ENCODE data around the gene SARDH. TPM values are rescaled to one million over a fixed set of nuclear protein-coding genes. Genes with fewer than 3 reads are reported as not detected.

The SARDH gene
- total and polyA plus RNA-seq, 2 of the 8 experiments (the other 6 are each of a cell fraction or from before 2014, with no cell fraction given), result 6.4 to 7.4 TPM

DNA sequence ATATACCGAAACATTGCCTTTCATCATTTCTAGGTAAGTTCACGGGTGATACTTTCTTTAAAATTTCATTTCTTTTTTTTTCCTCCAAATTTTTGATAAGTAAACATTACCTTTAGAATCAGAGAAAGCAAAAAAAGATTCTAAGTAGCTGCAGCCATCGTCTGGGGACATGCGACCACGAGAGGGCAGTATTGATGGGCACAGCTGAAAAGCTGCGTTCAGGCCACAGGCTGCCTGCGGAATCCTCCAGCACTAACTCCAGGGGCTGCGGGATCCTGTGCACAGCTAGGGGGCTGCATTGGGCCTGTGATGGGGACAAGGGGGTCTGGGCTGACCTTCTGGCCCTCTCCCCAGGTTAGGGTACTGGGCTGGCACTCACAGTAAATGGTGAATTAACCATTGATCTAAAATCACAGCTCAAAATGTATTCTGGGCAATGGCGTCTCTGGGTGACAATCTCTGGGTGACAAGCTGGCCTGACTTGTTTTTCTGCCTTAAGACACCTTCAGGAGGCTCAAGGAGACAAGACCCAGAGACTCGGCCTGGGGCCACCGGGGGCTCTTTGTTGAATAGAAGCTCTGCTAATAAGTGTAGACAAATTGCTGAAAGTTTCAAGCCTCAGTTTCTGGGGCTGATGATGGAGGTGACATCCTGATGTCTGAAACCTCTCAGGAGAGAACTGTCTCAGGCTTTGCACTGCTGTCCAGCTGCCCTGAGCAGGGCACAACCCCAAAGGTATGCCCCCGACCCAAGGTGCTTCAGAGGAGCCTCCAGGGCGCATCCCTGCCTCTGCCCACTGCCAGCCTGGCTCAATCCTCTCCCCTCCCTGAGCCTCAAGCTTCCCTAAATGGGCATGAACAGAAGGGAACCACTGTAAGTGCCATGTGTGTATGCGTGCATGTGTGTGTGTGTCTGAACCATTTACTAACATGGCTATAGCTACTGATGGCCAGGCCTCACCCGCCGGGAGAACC is 44.3 kb upstream of the SARDH start (continued):
- TF ChIP-seq, protein P1, sequence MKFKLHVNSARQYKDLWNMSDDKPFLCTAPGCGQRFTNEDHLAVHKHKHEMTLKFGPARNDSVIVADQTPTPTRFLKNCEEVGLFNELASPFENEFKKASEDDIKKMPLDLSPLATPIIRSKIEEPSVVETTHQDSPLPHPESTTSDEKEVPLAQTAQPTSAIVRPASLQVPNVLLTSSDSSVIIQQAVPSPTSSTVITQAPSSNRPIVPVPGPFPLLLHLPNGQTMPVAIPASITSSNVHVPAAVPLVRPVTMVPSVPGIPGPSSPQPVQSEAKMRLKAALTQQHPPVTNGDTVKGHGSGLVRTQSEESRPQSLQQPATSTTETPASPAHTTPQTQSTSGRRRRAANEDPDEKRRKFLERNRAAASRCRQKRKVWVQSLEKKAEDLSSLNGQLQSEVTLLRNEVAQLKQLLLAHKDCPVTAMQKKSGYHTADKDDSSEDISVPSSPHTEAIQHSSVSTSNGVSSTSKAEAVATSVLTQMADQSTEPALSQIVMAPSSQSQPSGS (IDR thresholded peaks at IDR 0.05; ENCODE audit: low read length), result no peak
- TF ChIP-seq JUND (IDR thresholded peaks at IDR 0.05; ENCODE audit: low read length) (no peak), HDAC2 (IDR thresholded peaks at IDR 0.05; ENCODE audit: borderline replicate concordance in 1 of 2, low read depth in 2 of 2, low read length in 2 of 2) (no peak), POLR2A (IDR thresholded peaks at IDR 0.05; ENCODE audit: control extremely low read depth in 1 of 2, low read depth in 2 of 2, low read length in 2 of 2) (no peak), CBX5 (IDR thresholded peaks at IDR 0.05; ENCODE audit: low read depth, low read length) (no peak), TBP (IDR thresholded peaks at IDR 0.05; ENCODE audit: low read depth, low read length) (no peak), CBX8 (IDR thresholded peaks at IDR 0.05; ENCODE audit: borderline replicate concordance, low read depth, low read length) (no peak), SP4 (IDR thresholded peaks at IDR 0.05; ENCODE audit: low read length) (peak; percentile 33; the same call in 1 of the 2 replicates), RBBP5 (IDR thresholded peaks at IDR 0.05; ENCODE audit: borderline replicate concordance, low read depth, low read length) (no peak), TCF12 (IDR thresholded peaks at IDR 0.05; ENCODE audit: low read depth, low read length) (no peak), GABPA (IDR thresholded peaks at IDR 0.05; ENCODE audit: borderline replicate concordance, insufficient read depth, low read length) (peak; percentile 28; the same call in 1 of the 2 replicates), SUZ12 (IDR thresholded peaks at IDR 0.05; ENCODE audit: low read length) (no peak), RAD21 (IDR thresholded peaks at IDR 0.05 in 1 of 2, conservative IDR thresholded peaks at IDR 0.05 in 1 of 2; ENCODE audit: low read depth in 2 of 2, low read length in 2 of 2) (peak; percentile 79 to 80), EP300 (IDR thresholded peaks at IDR 0.05; ENCODE audit: borderline replicate concordance in 1 of 2, low read depth in 2 of 2, low read length in 2 of 2) (no peak)
- TF ChIP-seq, protein P2, sequence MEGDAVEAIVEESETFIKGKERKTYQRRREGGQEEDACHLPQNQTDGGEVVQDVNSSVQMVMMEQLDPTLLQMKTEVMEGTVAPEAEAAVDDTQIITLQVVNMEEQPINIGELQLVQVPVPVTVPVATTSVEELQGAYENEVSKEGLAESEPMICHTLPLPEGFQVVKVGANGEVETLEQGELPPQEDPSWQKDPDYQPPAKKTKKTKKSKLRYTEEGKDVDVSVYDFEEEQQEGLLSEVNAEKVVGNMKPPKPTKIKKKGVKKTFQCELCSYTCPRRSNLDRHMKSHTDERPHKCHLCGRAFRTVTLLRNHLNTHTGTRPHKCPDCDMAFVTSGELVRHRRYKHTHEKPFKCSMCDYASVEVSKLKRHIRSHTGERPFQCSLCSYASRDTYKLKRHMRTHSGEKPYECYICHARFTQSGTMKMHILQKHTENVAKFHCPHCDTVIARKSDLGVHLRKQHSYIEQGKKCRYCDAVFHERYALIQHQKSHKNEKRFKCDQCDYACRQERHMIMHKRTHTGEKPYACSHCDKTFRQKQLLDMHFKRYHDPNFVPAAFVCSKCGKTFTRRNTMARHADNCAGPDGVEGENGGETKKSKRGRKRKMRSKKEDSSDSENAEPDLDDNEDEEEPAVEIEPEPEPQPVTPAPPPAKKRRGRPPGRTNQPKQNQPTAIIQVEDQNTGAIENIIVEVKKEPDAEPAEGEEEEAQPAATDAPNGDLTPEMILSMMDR (IDR thresholded peaks at IDR 0.05; ENCODE audit: control extremely low read depth in 1 of 3, insufficient read depth in 1 of 3, low read depth in 1 of 3, low read length in 3 of 3), result peak in 2 of 3 experiments; percentile 89; a peak in 3 of 4 replicates
- TF ChIP-seq, protein P3, sequence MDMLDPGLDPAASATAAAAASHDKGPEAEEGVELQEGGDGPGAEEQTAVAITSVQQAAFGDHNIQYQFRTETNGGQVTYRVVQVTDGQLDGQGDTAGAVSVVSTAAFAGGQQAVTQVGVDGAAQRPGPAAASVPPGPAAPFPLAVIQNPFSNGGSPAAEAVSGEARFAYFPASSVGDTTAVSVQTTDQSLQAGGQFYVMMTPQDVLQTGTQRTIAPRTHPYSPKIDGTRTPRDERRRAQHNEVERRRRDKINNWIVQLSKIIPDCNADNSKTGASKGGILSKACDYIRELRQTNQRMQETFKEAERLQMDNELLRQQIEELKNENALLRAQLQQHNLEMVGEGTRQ (IDR thresholded peaks at IDR 0.05; ENCODE audit: low read length), result no peak
